Measurements from ENCODE around the gene CA9.

DNA sequence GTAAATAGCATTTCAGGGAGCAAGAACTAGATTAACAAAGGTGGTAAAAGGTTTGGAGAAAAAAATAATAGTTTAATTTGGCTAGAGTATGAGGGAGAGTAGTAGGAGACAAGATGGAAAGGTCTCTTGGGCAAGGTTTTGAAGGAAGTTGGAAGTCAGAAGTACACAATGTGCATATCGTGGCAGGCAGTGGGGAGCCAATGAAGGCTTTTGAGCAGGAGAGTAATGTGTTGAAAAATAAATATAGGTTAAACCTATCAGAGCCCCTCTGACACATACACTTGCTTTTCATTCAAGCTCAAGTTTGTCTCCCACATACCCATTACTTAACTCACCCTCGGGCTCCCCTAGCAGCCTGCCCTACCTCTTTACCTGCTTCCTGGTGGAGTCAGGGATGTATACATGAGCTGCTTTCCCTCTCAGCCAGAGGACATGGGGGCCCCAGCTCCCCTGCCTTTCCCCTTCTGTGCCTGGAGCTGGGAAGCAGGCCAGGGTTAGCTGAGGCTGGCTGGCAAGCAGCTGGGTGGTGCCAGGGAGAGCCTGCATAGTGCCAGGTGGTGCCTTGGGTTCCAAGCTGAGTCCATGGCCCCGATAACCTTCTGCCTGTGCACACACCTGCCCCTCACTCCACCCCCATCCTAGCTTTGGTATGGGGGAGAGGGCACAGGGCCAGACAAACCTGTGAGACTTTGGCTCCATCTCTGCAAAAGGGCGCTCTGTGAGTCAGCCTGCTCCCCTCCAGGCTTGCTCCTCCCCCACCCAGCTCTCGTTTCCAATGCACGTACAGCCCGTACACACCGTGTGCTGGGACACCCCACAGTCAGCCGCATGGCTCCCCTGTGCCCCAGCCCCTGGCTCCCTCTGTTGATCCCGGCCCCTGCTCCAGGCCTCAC is at the start of gene CA9:
- TF ChIP-seq, protein P1, sequence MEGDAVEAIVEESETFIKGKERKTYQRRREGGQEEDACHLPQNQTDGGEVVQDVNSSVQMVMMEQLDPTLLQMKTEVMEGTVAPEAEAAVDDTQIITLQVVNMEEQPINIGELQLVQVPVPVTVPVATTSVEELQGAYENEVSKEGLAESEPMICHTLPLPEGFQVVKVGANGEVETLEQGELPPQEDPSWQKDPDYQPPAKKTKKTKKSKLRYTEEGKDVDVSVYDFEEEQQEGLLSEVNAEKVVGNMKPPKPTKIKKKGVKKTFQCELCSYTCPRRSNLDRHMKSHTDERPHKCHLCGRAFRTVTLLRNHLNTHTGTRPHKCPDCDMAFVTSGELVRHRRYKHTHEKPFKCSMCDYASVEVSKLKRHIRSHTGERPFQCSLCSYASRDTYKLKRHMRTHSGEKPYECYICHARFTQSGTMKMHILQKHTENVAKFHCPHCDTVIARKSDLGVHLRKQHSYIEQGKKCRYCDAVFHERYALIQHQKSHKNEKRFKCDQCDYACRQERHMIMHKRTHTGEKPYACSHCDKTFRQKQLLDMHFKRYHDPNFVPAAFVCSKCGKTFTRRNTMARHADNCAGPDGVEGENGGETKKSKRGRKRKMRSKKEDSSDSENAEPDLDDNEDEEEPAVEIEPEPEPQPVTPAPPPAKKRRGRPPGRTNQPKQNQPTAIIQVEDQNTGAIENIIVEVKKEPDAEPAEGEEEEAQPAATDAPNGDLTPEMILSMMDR (IDR thresholded peaks at IDR 0.05; ENCODE audit: low read depth, low read length) = no peak
- TF ChIP-seq EZH2phosphoT487 (IDR thresholded peaks at IDR 0.05; ENCODE audit: low read depth) = no peak

Data from OCI-LY3 (cell line).